Liver (tissue), 3 donors: Measurements from ENCODE around the gene IKBKE.

Experiments
- ATF3 ChIP-seq: IDR thresholded peaks from 2 replicates; pipeline ENCODE4 v1.6.1; 2016; ENCODE audit warnings: antibody characterized with exemption
- HNF4G ChIP-seq: IDR thresholded peaks from 2 replicates; pipeline ENCODE4 v1.6.1; 2016; ENCODE audit warnings: antibody characterized with exemption
- JUND ChIP-seq, 2 donors: IDR thresholded peaks; 2 replicates each; pipeline ENCODE4 v1.6.1; 2016; ENCODE audit warnings: antibody characterized with exemption in 2 of 2
- NR2F2 ChIP-seq: IDR thresholded peaks from 2 replicates; pipeline ENCODE4 v1.6.1; 2016; ENCODE audit warnings: antibody characterized with exemption
- RXRA ChIP-seq, 2 donors: IDR thresholded peaks; 2 replicates each; pipeline ENCODE4 v1.6.1; 2017 to 2018; ENCODE audit warnings: antibody characterized with exemption in 2 of 2, mild to moderate bottlenecking in 1 of 2
- SP1 ChIP-seq: IDR thresholded peaks from 2 replicates; pipeline ENCODE4 v1.6.1; 2018; ENCODE audit warnings: antibody characterized with exemption, mild to moderate bottlenecking
- TAF1 ChIP-seq: conservative IDR thresholded peaks from 2 replicates; pipeline ENCODE4 v1.6.1; 2016; ENCODE audit warnings: antibody characterized with exemption, mild to moderate bottlenecking
- YY1 ChIP-seq: IDR thresholded peaks from 2 replicates; pipeline ENCODE4 v1.6.1; 2016; ENCODE audit warnings: antibody characterized with exemption, mild to moderate bottlenecking
- TF ChIP-seq, protein P1 (sequence below): fragments of 150-350 bp; IDR thresholded peaks from 2 replicates; pipeline ENCODE4 v1.5.1; 2017; ENCODE audit warnings: improper control_type of control experiment, low read depth, low read length; ENCODE audit not compliant: missing input control
- TF ChIP-seq, protein P2 (sequence below): IDR thresholded peaks from 2 replicates; pipeline ENCODE4 v1.6.1; 2016; ENCODE audit warnings: antibody characterized with exemption, mild to moderate bottlenecking
- donor health status: healthy.
- donor health status: healthy.

DNA sequence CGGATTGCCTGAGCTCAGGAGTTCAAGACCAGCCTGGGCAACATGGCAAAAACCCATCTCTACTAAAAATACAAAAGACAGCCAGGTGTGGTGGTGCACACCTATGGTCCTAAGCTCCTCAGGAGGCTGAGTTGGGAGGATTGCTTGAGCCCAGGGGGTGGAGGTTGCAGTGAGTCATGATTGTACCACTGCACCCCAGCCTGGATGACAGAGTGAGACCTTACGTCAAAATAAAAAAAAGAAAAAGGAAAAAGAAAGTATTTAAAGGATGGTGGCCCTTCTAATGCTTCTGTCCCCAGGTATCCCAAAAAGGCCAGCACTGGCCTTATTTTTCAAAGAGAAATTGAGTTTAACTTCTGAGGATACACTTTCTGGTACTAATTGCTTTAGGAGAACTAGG is 1.7 kb downstream of the IKBKE start:
- TF ChIP-seq SP1 = no peak
- no peak for TF ChIP-seq YY1
- TF ChIP-seq, protein P1, sequence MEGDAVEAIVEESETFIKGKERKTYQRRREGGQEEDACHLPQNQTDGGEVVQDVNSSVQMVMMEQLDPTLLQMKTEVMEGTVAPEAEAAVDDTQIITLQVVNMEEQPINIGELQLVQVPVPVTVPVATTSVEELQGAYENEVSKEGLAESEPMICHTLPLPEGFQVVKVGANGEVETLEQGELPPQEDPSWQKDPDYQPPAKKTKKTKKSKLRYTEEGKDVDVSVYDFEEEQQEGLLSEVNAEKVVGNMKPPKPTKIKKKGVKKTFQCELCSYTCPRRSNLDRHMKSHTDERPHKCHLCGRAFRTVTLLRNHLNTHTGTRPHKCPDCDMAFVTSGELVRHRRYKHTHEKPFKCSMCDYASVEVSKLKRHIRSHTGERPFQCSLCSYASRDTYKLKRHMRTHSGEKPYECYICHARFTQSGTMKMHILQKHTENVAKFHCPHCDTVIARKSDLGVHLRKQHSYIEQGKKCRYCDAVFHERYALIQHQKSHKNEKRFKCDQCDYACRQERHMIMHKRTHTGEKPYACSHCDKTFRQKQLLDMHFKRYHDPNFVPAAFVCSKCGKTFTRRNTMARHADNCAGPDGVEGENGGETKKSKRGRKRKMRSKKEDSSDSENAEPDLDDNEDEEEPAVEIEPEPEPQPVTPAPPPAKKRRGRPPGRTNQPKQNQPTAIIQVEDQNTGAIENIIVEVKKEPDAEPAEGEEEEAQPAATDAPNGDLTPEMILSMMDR = no peak
- no peak for TF ChIP-seq TAF1
- TF ChIP-seq NR2F2 = no peak
- TF ChIP-seq, protein P2, sequence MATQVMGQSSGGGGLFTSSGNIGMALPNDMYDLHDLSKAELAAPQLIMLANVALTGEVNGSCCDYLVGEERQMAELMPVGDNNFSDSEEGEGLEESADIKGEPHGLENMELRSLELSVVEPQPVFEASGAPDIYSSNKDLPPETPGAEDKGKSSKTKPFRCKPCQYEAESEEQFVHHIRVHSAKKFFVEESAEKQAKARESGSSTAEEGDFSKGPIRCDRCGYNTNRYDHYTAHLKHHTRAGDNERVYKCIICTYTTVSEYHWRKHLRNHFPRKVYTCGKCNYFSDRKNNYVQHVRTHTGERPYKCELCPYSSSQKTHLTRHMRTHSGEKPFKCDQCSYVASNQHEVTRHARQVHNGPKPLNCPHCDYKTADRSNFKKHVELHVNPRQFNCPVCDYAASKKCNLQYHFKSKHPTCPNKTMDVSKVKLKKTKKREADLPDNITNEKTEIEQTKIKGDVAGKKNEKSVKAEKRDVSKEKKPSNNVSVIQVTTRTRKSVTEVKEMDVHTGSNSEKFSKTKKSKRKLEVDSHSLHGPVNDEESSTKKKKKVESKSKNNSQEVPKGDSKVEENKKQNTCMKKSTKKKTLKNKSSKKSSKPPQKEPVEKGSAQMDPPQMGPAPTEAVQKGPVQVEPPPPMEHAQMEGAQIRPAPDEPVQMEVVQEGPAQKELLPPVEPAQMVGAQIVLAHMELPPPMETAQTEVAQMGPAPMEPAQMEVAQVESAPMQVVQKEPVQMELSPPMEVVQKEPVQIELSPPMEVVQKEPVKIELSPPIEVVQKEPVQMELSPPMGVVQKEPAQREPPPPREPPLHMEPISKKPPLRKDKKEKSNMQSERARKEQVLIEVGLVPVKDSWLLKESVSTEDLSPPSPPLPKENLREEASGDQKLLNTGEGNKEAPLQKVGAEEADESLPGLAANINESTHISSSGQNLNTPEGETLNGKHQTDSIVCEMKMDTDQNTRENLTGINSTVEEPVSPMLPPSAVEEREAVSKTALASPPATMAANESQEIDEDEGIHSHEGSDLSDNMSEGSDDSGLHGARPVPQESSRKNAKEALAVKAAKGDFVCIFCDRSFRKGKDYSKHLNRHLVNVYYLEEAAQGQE = no peak
- no peak for TF ChIP-seq ATF3
- no peak for TF ChIP-seq RXRA (IDR thresholded peaks at IDR 0.05)
- no peak for TF ChIP-seq HNF4G
- no peak for TF ChIP-seq JUND (IDR thresholded peaks at IDR 0.05)
